HepG2 (cell line): ENCODE data around the gene MYH16. TPM values are rescaled to one million over a fixed set of nuclear protein-coding genes. Genes with fewer than 3 reads are reported as not detected.

Source experiments
- ATAC-seq: fragments of 200-7000 bp; cut with Tn5 transposase; 3 replicates; pipeline ENCODE4 v1.9.1; 2020; ENCODE audit warnings: mild to moderate bottlenecking, moderate library complexity
- BruUV-seq: library from RNA; stranded (reverse); fragments of 400-500 nt; replicated peaks from 2 replicates; lab custom pipeline; 2021; lab: Mats Ljungman, UMichigan
- CTCF ChIA-PET: fragments of 300-600 bp; formaldehyde crosslinking; extraction: SDS; loops from one replicate; lab custom pipeline; 2021; ENCODE audit warnings: low total read pairs, inconsistent platforms, low intra/inter-chr PET ratio; lab: Yijun Ruan, JAX
- POLR2A ChIA-PET: fragments of 350-600 bp; sonication (Branson Sonifier 250); formaldehyde crosslinking; loops from one replicate; lab custom pipeline; 2020; ENCODE audit warnings: antibody characterized with exemption, inconsistent platforms; lab: Yijun Ruan, JAX
- DNase-seq: peaks from one replicate; pipeline ENCODE4 v3.0.0-alpha.2; 2015; ENCODE audit warnings: low spot score
- FAIRE-seq: peaks from 3 replicates; lab custom pipeline; 2011; peaks lifted over from hg19 to GRCh38; lab: Jason Lieb, UNC
- H2AFZ ChIP-seq: one replicate; pipeline ENCODE4 v1.6.1; 2011; ENCODE audit warnings: low read length, inconsistent platforms
- H3K27ac ChIP-seq: fragments of 300-600 bp; 3 replicates; pipeline ENCODE4 v1.8.0; 2011; ENCODE audit warnings: mixed run types, mild to moderate bottlenecking, mixed read lengths, low read length, inconsistent platforms; ENCODE audit not compliant: insufficient read depth; ENCODE audit errors: extremely low read length
- H3K27me3 ChIP-seq, 2 experiments: fragments of 200-600 bp in 1 of 2; 2 replicates in 1 of 2; 3 replicates in 1 of 2; pipeline versions ENCODE4 v1.6.0 to v1.8.0; 2011; ENCODE audit warnings: low read length in 2 of 2, mild to moderate bottlenecking in 2 of 2, moderate library complexity in 2 of 2, inconsistent platforms in 1 of 2; ENCODE audit not compliant: insufficient read depth in 2 of 2, control insufficient read depth in 1 of 2
- H3K36me3 ChIP-seq, 2 experiments: fragments of 200-600 bp in 1 of 2; replicated peaks in 1 of 2; 2 replicates in 1 of 2; 3 replicates in 1 of 2; pipeline versions ENCODE4 v1.5.1 to v1.8.0; 2011; ENCODE audit warnings: low read length in 2 of 2, inconsistent platforms in 1 of 2; ENCODE audit not compliant: insufficient read depth in 2 of 2, control insufficient read depth in 1 of 2
- H3K4me1 ChIP-seq: 2 replicates; pipeline ENCODE4 v1.5.1; 2012; ENCODE audit warnings: low read length, inconsistent platforms; ENCODE audit not compliant: insufficient read depth
- H3K4me2 ChIP-seq: 2 replicates; pipeline ENCODE4 v1.6.0; 2011; ENCODE audit warnings: low read depth, low read length, inconsistent platforms
- H3K4me3 ChIP-seq, 3 experiments: fragments of 200-600 bp in 1 of 3; sonication (generic), shearing (Covaris generic) in 1 of 3; replicated peaks in 1 of 3; 2 replicates each; pipeline ENCODE4 v1.5.1; 2011 to 2016; ENCODE audit warnings: low read length in 3 of 3, inconsistent platforms in 2 of 3, low read depth in 2 of 3, mild to moderate bottlenecking in 2 of 3, control low read depth in 1 of 3, mixed read lengths in 1 of 3; ENCODE audit not compliant: insufficient read depth in 1 of 3
- H3K79me2 ChIP-seq: one replicate; pipeline ENCODE4 v1.6.1; 2011; ENCODE audit warnings: low read length, inconsistent platforms; ENCODE audit not compliant: insufficient read depth
- H3K9ac ChIP-seq: 2 replicates; pipeline ENCODE4 v1.6.0; 2011; ENCODE audit warnings: mild to moderate bottlenecking, low read depth, low read length, inconsistent platforms; ENCODE audit not compliant: insufficient read depth
- H3K9me3 ChIP-seq: 2 replicates; pipeline ENCODE4 v1.5.1; 2012; ENCODE audit warnings: mild to moderate bottlenecking, low read length
- H4K20me1 ChIP-seq: 2 replicates; pipeline ENCODE4 v1.6.0; 2011; ENCODE audit warnings: inconsistent platforms, mild to moderate bottlenecking, low read length, moderate library complexity; ENCODE audit not compliant: insufficient read depth
- ATF2 ChIP-seq: sonication (generic); formaldehyde crosslinking; IDR thresholded peaks from 2 replicates; pipeline ENCODE4 v1.4.0; 2020; ENCODE audit warnings: missing genetic modification reagents
- MAFK ChIP-seq, 2 experiments: IDR thresholded peaks in 1 of 2; conservative IDR thresholded peaks in 1 of 2; 2 replicates each; pipeline ENCODE4 v1.6.1; 2011; ENCODE audit warnings: improper control_type of control experiment in 2 of 2, low read length in 2 of 2
- THYN1 ChIP-seq: sonication (generic); formaldehyde crosslinking; IDR thresholded peaks from 2 replicates; pipeline ENCODE4 v1.8.1; 2023; ENCODE audit warnings: low read depth, mild to moderate bottlenecking, moderate library complexity, missing genetic modification reagents, borderline replicate concordance
- ZFP62 ChIP-seq: sonication (generic); formaldehyde crosslinking; IDR thresholded peaks from 2 replicates; pipeline ENCODE4 v1.4.0; 2020; ENCODE audit warnings: missing genetic modification reagents
- ZNF280B ChIP-seq: sonication (generic); formaldehyde crosslinking; IDR thresholded peaks from 2 replicates; pipeline ENCODE4 v1.5.0; 2020; ENCODE audit warnings: missing genetic modification reagents, mild to moderate bottlenecking, borderline replicate concordance
- ZNF441 ChIP-seq: sonication (generic); formaldehyde crosslinking; IDR thresholded peaks from 2 replicates; pipeline ENCODE4 v1.7.0; 2021; ENCODE audit warnings: missing genetic modification reagents, borderline replicate concordance
- ZNF556 ChIP-seq: sonication (generic); formaldehyde crosslinking; IDR thresholded peaks from 2 replicates; pipeline ENCODE4 v1.4.0; 2020; ENCODE audit warnings: mild to moderate bottlenecking, missing genetic modification reagents, borderline replicate concordance
- ZNF619 ChIP-seq: sonication (generic); formaldehyde crosslinking; IDR thresholded peaks from 2 replicates; pipeline ENCODE4 v1.4.0; 2020; ENCODE audit warnings: mild to moderate bottlenecking, missing genetic modification reagents
- ZSCAN20 ChIP-seq: sonication (generic); formaldehyde crosslinking; IDR thresholded peaks from 2 replicates; pipeline ENCODE4 v1.4.0; 2020; ENCODE audit warnings: missing genetic modification reagents, mild to moderate bottlenecking, borderline replicate concordance
- ZSCAN22 ChIP-seq: sonication (generic); formaldehyde crosslinking; IDR thresholded peaks from 2 replicates; pipeline ENCODE4 v1.4.0; 2020; ENCODE audit warnings: mild to moderate bottlenecking, missing genetic modification reagents
- WGBS: methylation state at CpG from one replicate; pipeline ENCODE4 v1.1.6; 2017; ENCODE audit warnings: low lambda C conversion rate; 5-methylcytosine and 5-hydroxymethylcytosine counted together
- in situ Hi-C: cut with HindIII; loops from 2 replicates; pipeline ENCODE4 v1.10.0; 2017; ENCODE audit warnings: low pct_unique_long_range_greater_than_20kb; ENCODE audit not compliant: extremely low pct_ligation_motif_present
- intact Hi-C: fragments of 100-400 bp; cut with micrococcal nuclease; formaldehyde crosslinking; loops from one replicate; pipeline ENCODE4 v1.10.0; 2022; ENCODE audit not compliant: unreplicated experiment
- polyA plus RNA-seq, 8 experiments: library from polyadenylated mRNA; depleted of rRNA in 3 of 8; stranded (reverse) in 7 of 8; unstranded in 1 of 8; fragments of >200 nt; fragmentation: Illumina TruSeq in 4 of 8; extraction: Trizol in 4 of 8; gene quantifications; 2 replicates each; pipeline versions ENCODE4 v1.2.1 to v1.2.3, GENCODE V29; 2011 to 2016; ENCODE audit warnings: low read depth in 4 of 8, missing spikeins in 1 of 8, mixed read lengths in 1 of 8; ENCODE audit not compliant: insufficient read depth in 1 of 8
- total RNA-seq, 5 experiments: library from RNA; depleted of rRNA; stranded (reverse); fragments of >200 nt; fragmentation: Illumina TruSeq; extraction: Trizol; gene quantifications; 2 replicates each; pipeline ENCODE4 v1.2.3, GENCODE V29; 2016; ENCODE audit warnings: low read depth in 1 of 5

MYH16 gene
- total and polyA plus RNA-seq, 2 of the 13 experiments (the other 11 are each of a cell fraction or from before 2014, with no cell fraction given), result 0.05 to 0.15 TPM

- Histone ChIP-seq H3K9ac (no peak overlapping the region), H3K4me3 (no peak overlapping the region), H3K27ac (no peak overlapping the region), H4K20me1 (no peaks in the 10 kb centered on the region), H3K4me2 (no peak overlapping the region), H3K36me3 (no peaks in the 10 kb centered on the region), H2AFZ (no peak overlapping the region), H3K9me3 (no peaks in the 10 kb centered on the region), H3K27me3 (no peaks in the 10 kb centered on the region; a peak in 2 of 5 replicates), H3K79me2 (no peaks in the 10 kb centered on the region), H3K4me1 (no peaks in the 10 kb centered on the region; the same call in 1 of the 2 replicates)
- ATAC-seq, result no peak
- BruUV-seq, result no TSS peak
- no peak for FAIRE-seq
- DNase-seq, result no peak
- CTCF ChIA-PET, result no interaction called here
- intact Hi-C loops, result no loop called here
- POLR2A ChIA-PET, result no interaction called here
- whole genome bisulfite sequencing, result 66% methylated on average over 3 of the region's 4 CpGs
- in situ Hi-C loops, result no loop called here
- TF ChIP-seq ZFP62, result no peak
- TF ChIP-seq THYN1 (CRISPR knock-in tag), result no peak
- no peak for TF ChIP-seq MAFK (conservative IDR thresholded peaks at IDR 0.05 in 1 of 2, IDR thresholded peaks at IDR 0.05 in 1 of 2; ENCODE audit: low read length in 2 of 2)
- no peak for TF ChIP-seq ZSCAN22
- no peak for TF ChIP-seq ZSCAN20 (CRISPR knock-in tag)
- TF ChIP-seq ZNF441 (CRISPR knock-in tag), result no peak
- no peak for TF ChIP-seq ZNF556 (CRISPR knock-in tag)
- no peak for TF ChIP-seq ATF2 (CRISPR knock-in tag)
- no peak for TF ChIP-seq ZNF619 (CRISPR knock-in tag)
- no peak for TF ChIP-seq ZNF280B (CRISPR knock-in tag)
Observed at GRCh38 chr7:99255463-99255862, 17.2 kb upstream of the MYH16 start.
